ENCODE measurements around the gene AKNAD1. TPM values are rescaled to one million over a fixed set of nuclear protein-coding genes. Genes with fewer than 3 reads are reported as not detected.
A peak's percentile ranks its signal among the peaks of the same experiment; 100 is the strongest.

Gene AKNAD1
- total RNA-seq, 2 experiments from 2014 or later, result not detected

DNA sequence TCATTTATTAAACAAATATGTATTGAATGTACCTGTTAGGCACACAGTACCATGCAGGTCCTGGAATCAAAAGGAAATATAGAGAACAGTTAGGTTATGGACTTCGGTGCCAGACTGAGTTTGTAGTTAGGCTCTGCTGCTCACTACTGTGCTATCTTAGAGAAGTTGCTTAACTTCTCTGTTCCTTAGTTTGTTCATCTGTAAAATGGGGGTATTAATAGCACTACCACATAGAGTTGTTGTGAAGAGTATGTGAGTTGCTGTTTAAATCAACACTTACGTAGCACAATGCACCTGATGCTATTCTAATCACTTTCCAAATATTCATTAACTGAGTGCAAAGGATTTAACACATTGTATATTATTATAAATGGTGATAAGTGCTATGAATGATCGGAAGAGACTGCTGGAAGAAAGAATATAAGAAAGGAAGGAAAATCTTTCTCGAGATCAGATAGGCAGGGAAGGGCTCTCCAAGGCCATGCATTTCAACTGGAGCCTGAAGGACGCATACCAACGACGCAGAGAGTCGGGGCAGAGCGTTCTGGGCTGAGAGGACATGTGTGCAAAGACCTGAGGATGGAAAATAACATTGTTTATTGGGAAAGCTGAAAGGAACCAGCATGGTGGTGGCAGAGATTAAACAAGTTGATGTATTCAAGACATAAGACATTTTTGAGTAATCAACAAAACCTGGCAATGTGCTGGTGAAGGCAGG is 3.5 kb upstream of the AKNAD1 start:
- DNase-seq, result no peak
- H3K9me3 Mint-ChIP-seq, result peaks cover 2% of the 10 kb centered on the region
- ChIA-PET POLR2A (no interaction called here), CTCF (no interaction called here)
- H3K27ac Mint-ChIP-seq, result no peak overlapping the region
- H3K4me3 Mint-ChIP-seq, result no peak overlapping the region
- H3K36me3 Mint-ChIP-seq (ENCODE audit: low read depth), result peaks cover 3% of the 10 kb centered on the region
- peaks cover 17% of the 10 kb centered on the region for H3K27me3 Mint-ChIP-seq
- peaks cover 10% of the 10 kb centered on the region for H3K4me1 Mint-ChIP-seq

DNA sequence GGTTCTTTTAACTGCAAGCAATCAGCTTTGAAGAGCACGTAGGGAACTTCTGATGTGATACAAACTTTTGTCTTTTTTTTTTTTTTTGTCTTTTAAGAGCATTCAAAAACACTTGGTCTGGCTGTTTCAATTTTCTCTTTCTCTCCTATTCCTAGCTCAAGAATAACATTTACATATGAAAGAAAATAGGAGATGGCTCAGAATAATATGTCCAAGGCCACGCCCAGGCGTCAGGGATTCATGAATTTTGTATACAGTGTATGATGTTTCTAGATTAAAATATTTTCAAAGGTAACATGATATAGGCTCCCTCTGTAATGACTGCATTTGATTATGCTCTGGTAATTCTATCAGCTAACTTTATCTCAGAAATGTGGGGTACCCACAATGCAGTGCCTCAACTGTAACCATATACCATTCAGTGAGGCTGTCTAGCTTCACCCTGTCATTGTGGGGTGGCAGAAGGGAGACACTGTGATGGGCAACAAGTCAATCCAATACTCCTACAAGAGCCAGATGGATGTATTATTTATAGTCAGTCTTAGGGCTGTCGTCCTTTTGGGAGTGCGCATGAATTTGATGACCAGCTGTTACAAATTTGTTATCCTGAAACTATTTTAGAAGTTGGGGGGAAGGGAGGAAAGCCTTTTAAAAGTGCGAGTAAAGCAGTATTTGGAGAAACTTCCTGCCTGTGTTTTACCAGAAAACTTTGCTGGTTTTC is 1.5 kb upstream of the AKNAD1 start:
- Mint-ChIP-seq H3K4me1 (peaks cover 12% of the 10 kb centered on the region), H3K27me3 (peaks cover 19% of the 10 kb centered on the region), H3K27ac (no peak overlapping the region), H3K4me3 (no peak overlapping the region), H3K36me3 (ENCODE audit: low read depth) (peaks cover 3% of the 10 kb centered on the region), H3K9me3 (peaks cover 2% of the 10 kb centered on the region)
- CTCF ChIA-PET, result interaction anchor here (0.6 to 1.2 kb wide), 2 partner anchors 29 to 758 kb away, joined by 3 read pairs; no protein-coding TSS in a partner anchor
- POLR2A ChIA-PET, result interaction anchor here (0.8 to 1.7 kb wide), 2 partner anchors 18 to 166 kb away, joined by 3 to 5 read pairs; partner anchors contain the start of genes GPSM2 and PRPF38B
- DNase-seq, result no peak

DNA sequence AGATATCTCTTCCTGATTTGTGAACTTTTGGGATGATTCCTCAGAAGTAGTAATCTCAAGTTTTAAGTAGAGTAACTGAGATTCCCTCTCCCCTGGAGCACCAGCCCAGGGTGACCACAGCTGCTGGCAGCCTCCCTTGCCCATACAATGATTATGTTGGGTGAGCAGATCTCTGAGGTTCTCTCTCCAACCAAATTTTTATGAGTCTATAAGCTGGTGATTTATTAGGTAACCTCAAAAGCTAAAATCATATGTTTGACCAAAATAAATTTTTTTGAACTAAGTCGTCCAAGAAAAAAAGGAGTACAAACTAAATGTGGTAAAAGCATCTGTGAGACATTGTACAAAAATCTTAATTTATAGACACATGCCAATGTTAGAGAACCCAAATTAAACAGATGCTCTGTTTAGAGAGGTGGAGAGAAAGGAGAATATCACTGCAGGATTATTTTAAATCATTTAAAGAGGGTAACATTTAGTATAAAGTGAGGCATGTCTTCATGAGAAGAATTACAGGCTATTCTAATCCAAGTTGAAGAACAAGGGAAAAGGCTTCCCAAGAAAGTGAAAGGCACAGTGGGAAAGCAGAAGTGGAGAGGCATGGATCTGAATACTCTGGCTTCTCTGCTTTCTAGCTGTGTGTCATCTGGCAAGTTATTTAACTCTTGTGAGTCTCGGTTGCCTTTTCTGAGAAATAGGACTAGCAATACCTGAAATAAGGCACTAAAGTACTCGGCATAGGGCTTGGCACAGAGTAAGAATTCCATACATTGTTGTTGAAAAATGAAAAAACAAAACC is 2.5 kb downstream of the AKNAD1 start:
- Mint-ChIP-seq H3K4me3 (no peak overlapping the region), H3K27me3 (peaks cover 24% of the 10 kb centered on the region), H3K4me1 (peaks cover 27% of the 10 kb centered on the region), H3K27ac (no peak overlapping the region), H3K36me3 (ENCODE audit: low read depth) (peaks cover 3% of the 10 kb centered on the region), H3K9me3 (peaks cover 2% of the 10 kb centered on the region)
- CTCF ChIA-PET, result interaction anchor here (0.8 kb wide), 1 partner anchor 14 kb away, joined by 3 read pairs; no protein-coding TSS in a partner anchor
- no peak for DNase-seq
- POLR2A ChIA-PET, result no interaction called here

DNA sequence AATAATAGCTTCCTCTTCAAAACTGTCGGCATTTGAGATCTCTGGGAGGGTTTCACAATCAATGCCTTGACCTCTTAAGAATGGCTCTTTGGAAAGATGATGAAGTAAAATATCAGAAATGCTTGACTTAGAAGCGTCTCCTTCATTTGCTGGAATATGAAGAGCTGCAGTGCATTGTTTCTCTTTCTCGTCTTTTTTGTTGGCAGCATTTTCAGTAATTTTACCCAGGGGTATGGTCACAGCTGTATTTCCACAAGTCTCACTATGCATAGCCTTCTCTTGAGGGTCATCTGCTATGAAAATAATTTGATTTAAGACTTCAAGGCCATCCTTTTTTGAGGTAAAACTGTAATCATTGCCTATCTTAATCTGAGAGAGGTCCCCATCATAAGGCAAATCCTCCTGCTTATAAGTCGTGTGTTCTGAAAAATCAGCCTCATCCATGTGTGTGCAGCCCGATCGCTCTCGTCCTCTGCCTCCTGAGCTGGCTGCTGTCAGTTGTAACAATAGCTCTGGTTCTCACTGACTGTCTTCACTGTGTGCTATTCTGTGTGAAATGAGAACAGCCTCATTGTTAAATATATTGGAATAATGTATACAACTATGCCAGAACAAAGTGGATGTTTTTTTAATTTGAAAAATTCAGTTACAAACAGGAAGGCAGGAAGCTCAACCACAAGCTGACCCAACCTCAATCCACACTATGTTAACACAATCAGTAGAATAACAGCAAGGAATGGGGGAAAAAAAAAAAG is 4.5 kb downstream of the AKNAD1 start:
- H3K27ac Mint-ChIP-seq, result peak overlapping the region; percentile 45

DNA sequence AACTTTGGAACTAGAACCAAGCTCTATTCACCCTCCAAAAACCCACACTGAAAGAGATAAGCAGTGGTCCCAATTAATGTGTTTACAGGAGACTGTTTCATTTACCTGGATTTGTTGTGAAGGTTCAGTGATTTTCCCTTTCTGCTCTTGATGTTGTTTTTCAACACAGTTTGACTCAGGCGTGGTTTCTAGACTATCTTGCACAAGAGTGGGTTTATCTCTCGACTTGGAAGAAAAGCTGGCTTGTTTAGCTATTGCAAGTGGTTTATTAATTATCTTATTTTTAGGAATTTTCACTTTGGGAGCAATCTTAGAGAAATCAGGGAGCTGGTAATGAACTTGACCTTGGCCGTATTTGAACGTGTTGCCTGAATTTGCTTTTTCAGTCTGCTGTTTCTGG is 5.3 kb downstream of the AKNAD1 start:
- H3K9me3 Mint-ChIP-seq, result peaks cover 1% of the 10 kb centered on the region
- H3K4me3 Mint-ChIP-seq, result no peak overlapping the region
- H3K4me1 Mint-ChIP-seq, result peaks cover 24% of the 10 kb centered on the region
- POLR2A ChIA-PET, result no interaction called here
- H3K27ac Mint-ChIP-seq, result no peak overlapping the region
- no peak for DNase-seq
- H3K36me3 Mint-ChIP-seq (ENCODE audit: low read depth), result peaks cover 1% of the 10 kb centered on the region
- CTCF ChIA-PET, result interaction anchor here (0.7 to 1.9 kb wide), 3 partner anchors 13 to 26 kb away, joined by 3 to 8 read pairs (median 3); no protein-coding TSS in a partner anchor
- H3K27me3 Mint-ChIP-seq, result peaks cover 13% of the 10 kb centered on the region

More for the DNA sequence above, 4.5 kb downstream of the AKNAD1 start:
- Mint-ChIP-seq H3K36me3 (ENCODE audit: low read depth) (peaks cover 3% of the 10 kb centered on the region), H3K27me3 (peaks cover 15% of the 10 kb centered on the region), H3K4me3 (no peak overlapping the region), H3K9me3 (peaks cover 2% of the 10 kb centered on the region), H3K4me1 (peaks cover 24% of the 10 kb centered on the region)
- POLR2A ChIA-PET, result interaction anchor here (0.6 kb wide), 1 partner anchor 208 kb away, joined by 3 read pairs; no protein-coding TSS in a partner anchor
- CTCF ChIA-PET, result interaction anchor here (0.6 to 1.9 kb wide), 7 partner anchors 13 to 111 kb away, joined by 3 to 8 read pairs (median 4); partner anchors contain the start of gene CLCC1
- no peak for DNase-seq

DNA sequence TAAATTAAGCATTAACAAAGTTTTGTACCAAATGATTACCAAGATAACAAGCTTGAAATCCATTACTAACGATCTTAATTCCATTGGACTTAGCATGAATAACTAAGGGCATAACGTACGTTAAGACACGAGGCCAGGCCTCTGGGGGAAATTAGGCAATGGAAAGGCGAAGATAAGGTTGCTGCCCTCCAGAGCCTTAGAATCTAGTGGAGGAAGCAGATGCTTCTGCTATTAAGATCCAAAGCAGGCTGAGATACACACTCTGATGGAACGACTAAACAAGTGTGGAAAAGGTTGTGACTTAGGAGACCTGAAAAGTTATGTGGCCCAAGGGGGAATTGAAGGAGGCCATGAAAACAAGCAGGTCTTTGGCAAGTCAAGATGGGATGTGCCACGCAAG is 6.0 kb downstream of the AKNAD1 start:
- Mint-ChIP-seq H3K4me3 (no peak overlapping the region), H3K36me3 (ENCODE audit: low read depth) (no peaks in the 10 kb centered on the region), H3K27ac (no peak overlapping the region), H3K4me1 (peaks cover 24% of the 10 kb centered on the region), H3K27me3 (peaks cover 11% of the 10 kb centered on the region), H3K9me3 (no peaks in the 10 kb centered on the region)
- DNase-seq, result no peak
- CTCF ChIA-PET, result interaction anchor here (0.7 kb wide), 1 partner anchor 22 kb away, joined by 3 read pairs; no protein-coding TSS in a partner anchor
- POLR2A ChIA-PET, result no interaction called here

DNA sequence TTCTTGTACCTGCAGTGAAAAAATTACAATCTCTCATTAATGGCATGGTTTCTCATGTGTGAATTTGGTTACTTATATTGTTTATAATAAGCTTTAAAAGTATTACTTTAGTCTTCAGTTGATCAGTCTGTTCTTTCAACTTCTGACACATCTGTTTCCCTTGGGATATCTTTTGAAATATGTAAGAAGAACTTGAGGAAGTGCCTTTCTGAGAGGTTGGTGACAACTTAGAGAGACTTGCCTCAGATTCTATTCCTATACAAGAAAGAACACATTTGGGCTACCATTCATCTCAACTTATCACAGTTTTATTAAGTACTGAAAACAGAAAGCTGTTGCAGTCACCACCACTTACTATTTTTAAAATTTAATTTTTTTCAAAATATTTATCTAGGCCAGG is 8.1 kb downstream of the AKNAD1 start:
- H3K4me3 Mint-ChIP-seq, result no peak overlapping the region
- no peaks in the 10 kb centered on the region for H3K9me3 Mint-ChIP-seq
- no peaks in the 10 kb centered on the region for H3K36me3 Mint-ChIP-seq (ENCODE audit: low read depth)
- no peak for DNase-seq
- no peak overlapping the region for H3K27ac Mint-ChIP-seq
- peaks cover 22% of the 10 kb centered on the region for H3K4me1 Mint-ChIP-seq
- H3K27me3 Mint-ChIP-seq, result peaks cover 8% of the 10 kb centered on the region
- CTCF ChIA-PET, result interaction anchor here (6.0 kb wide), 1 partner anchor 21 kb away, joined by 33 read pairs; no protein-coding TSS in a partner anchor
- POLR2A ChIA-PET, result interaction anchor here (1.0 kb wide), 1 partner anchor 13 kb away, joined by 3 read pairs; no protein-coding TSS in a partner anchor

DNA sequence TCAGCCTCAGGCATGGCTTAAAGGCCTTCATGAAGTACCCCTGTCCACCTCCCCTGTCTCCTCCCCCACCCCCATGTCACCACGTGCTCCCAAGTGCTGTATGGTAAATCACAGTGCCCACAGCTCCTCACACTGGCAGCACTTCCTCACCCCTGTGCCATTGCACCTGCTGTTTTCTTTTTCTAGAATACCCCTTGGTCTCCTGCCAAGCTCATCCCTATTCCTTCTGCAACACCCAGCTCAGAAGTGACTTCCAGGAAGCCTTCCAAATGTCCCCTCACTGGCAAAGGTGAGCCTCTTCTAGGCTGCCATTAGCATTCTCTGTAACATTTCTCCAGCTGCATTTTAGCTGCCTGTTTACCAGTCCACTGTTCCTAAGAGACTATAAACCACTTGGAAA is 9.4 kb downstream of the AKNAD1 start:
- no peaks in the 10 kb centered on the region for H3K9me3 Mint-ChIP-seq
- no peaks in the 10 kb centered on the region for H3K36me3 Mint-ChIP-seq (ENCODE audit: low read depth)
- ChIA-PET CTCF (interaction anchor here (0.6 to 6.0 kb wide), 3 partner anchors 14 to 201 kb away, joined by 3 to 33 read pairs (median 3); no protein-coding TSS in a partner anchor), POLR2A (interaction anchor here (1.6 kb wide), 1 partner anchor 29 kb away, joined by 4 read pairs; the partner anchor contains the start of gene GPSM2)
- no peak overlapping the region for H3K4me3 Mint-ChIP-seq
- H3K4me1 Mint-ChIP-seq, result peaks cover 15% of the 10 kb centered on the region
- H3K27me3 Mint-ChIP-seq, result peaks cover 8% of the 10 kb centered on the region
- H3K27ac Mint-ChIP-seq, result no peak overlapping the region
- DNase-seq, result no peak

DNA sequence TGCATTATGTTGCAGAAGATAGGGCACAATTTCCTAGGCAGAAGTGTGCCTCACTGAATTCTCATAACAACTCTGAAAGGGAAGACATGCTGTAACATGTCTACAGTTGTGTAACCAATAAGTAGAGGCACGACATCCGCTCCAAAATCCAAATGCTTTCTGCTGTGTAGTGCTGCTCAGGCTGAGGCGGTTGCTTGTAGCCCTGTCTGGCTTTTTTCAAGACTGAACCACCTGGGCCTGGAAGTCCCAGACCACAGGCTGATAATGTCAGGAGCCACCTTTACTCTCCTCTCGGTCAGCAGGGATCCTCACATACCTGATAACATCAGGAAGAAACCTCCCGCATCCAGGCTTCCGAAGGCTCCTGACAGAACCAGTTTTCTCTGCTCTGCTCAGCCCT is 10.9 kb downstream of the AKNAD1 start:
- no peak overlapping the region for H3K27ac Mint-ChIP-seq
- no peak for DNase-seq
- peaks cover 3% of the 10 kb centered on the region for H3K4me1 Mint-ChIP-seq
- no peaks in the 10 kb centered on the region for H3K36me3 Mint-ChIP-seq (ENCODE audit: low read depth)
- H3K9me3 Mint-ChIP-seq, result no peaks in the 10 kb centered on the region
- CTCF ChIA-PET, result interaction anchor here (6.0 kb wide), 1 partner anchor 18 kb away, joined by 33 read pairs; no protein-coding TSS in a partner anchor
- POLR2A ChIA-PET, result interaction anchor here (1.6 kb wide), 1 partner anchor 31 kb away, joined by 4 read pairs; the partner anchor contains the start of gene GPSM2
- no peak overlapping the region for H3K4me3 Mint-ChIP-seq
- H3K27me3 Mint-ChIP-seq, result peaks cover 12% of the 10 kb centered on the region

DNA sequence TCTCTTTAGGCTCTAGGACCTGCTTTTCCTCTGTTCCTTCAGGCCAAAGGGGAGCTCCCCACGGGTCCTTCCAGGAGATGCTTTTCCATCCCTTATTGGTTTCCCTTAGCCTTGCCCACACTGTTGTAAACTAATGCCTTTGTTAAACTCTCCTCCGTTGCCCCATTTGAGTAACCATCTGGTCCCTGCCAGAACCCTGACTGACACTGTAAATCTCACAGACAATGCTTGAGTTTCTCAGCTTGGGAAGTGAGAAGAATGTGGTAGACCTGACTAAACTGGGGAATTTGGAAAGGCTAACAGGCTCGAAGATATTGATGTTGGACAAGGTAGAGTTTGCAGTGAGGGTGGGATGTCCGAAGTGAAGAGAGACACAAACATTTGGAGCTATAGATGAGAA is 11.4 kb downstream of the AKNAD1 start:
- Mint-ChIP-seq H3K4me3 (no peak overlapping the region), H3K36me3 (ENCODE audit: low read depth) (no peaks in the 10 kb centered on the region), H3K27me3 (peaks cover 10% of the 10 kb centered on the region), H3K4me1 (no peaks in the 10 kb centered on the region), H3K9me3 (no peaks in the 10 kb centered on the region), H3K27ac (no peak overlapping the region)
- ChIA-PET POLR2A (no interaction called here), CTCF (interaction anchor here (0.5 to 6.0 kb wide), 2 partner anchors 17 to 545 kb away, joined by 3 to 33 read pairs; no protein-coding TSS in a partner anchor)
- DNase-seq, result no peak

DNA sequence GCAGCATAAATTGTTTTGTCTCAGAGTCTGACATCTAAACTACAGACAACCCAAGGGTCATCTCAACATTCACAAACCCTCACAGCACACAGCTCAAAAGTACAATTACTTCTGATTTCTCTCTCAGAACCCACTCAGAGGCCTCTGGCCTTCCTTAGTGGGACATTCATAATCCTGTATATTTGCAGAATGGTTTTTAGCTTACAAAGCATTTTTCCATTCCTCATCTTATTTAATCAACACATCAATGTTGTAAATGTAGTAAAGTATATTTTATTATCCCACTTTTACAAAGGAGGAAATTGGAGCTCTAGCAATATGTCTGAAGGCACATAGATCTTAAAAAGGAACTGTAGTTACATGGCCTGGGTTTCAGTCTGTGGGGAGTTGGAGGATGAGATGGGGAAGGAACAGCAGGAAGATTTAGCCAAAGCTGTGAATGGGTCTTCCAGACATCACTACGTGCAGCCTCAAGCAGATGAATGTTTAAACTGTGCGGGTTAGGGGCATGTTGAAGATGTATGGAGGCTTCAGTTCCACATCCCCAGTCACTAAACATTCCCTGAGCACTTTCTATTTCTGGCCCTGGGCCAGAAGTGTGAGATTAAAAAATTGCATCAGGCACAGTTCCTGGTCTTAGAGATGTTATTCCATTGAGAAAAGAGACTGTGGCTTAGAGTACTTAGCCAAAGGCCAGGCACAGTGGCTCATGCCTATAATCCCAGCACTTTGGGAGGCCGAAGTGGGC is 13.3 kb downstream of the AKNAD1 start:
- Mint-ChIP-seq H3K9me3 (no peaks in the 10 kb centered on the region), H3K4me3 (no peak overlapping the region), H3K27ac (no peak overlapping the region), H3K36me3 (ENCODE audit: low read depth) (no peaks in the 10 kb centered on the region), H3K4me1 (no peaks in the 10 kb centered on the region), H3K27me3 (peaks cover 8% of the 10 kb centered on the region)
- POLR2A ChIA-PET, result no interaction called here
- no peak for DNase-seq
- CTCF ChIA-PET, result interaction anchor here (6.0 kb wide), 1 partner anchor 16 kb away, joined by 33 read pairs; no protein-coding TSS in a partner anchor
